ENCODE data around the gene NME5.

The NME5 gene

DNA sequence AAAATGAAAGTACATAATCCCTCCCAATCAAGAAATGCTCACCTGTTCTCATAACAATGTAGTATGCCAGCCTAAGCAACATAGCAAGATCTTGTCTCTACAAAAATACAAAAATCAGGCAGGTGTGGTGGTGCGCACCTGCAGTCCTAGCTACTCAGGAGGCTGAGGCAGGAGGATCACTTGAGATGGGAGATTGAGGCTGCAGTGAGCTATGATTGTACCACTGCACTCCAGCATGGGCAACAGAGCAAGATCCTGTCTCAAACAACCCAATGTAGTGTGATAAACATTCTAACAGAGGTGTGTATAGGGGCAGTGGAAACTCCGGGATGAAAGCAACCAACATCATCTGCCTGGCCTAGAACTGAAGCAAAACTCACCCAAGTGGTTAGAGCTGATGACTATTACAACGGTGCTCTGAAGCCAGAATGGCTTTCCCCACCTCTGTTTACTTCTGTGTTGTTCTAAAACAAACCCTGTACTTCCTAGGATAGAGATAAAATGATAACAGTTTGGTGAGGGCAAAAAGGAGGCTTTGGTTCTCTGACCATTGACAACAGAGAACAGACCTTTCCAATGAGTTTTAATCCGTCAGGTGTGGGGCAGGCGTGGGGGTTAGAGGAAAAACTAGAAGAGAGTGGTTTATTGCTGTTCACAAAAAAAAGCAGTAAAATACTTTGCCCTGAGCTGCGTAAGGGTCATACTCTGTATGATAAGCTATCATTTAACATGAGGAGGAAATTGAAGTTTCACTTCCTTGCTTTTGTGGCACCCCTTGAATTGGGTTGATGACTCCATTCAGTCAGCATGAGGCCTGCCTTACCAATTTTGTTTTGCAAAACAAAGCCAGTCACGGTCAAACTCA is 36.5 kb downstream of the NME5 start:
- TF ChIP-seq, protein P1, sequence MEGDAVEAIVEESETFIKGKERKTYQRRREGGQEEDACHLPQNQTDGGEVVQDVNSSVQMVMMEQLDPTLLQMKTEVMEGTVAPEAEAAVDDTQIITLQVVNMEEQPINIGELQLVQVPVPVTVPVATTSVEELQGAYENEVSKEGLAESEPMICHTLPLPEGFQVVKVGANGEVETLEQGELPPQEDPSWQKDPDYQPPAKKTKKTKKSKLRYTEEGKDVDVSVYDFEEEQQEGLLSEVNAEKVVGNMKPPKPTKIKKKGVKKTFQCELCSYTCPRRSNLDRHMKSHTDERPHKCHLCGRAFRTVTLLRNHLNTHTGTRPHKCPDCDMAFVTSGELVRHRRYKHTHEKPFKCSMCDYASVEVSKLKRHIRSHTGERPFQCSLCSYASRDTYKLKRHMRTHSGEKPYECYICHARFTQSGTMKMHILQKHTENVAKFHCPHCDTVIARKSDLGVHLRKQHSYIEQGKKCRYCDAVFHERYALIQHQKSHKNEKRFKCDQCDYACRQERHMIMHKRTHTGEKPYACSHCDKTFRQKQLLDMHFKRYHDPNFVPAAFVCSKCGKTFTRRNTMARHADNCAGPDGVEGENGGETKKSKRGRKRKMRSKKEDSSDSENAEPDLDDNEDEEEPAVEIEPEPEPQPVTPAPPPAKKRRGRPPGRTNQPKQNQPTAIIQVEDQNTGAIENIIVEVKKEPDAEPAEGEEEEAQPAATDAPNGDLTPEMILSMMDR (IDR thresholded peaks at IDR 0.05; ENCODE audit: low read depth, low read length, missing control alignments): no peak
- no peak overlapping the region for H3K4me3 ChIP-seq (ENCODE audit: low read depth, low read length)
- no peak for DNase-seq (ENCODE audit: low read depth)

DNA sequence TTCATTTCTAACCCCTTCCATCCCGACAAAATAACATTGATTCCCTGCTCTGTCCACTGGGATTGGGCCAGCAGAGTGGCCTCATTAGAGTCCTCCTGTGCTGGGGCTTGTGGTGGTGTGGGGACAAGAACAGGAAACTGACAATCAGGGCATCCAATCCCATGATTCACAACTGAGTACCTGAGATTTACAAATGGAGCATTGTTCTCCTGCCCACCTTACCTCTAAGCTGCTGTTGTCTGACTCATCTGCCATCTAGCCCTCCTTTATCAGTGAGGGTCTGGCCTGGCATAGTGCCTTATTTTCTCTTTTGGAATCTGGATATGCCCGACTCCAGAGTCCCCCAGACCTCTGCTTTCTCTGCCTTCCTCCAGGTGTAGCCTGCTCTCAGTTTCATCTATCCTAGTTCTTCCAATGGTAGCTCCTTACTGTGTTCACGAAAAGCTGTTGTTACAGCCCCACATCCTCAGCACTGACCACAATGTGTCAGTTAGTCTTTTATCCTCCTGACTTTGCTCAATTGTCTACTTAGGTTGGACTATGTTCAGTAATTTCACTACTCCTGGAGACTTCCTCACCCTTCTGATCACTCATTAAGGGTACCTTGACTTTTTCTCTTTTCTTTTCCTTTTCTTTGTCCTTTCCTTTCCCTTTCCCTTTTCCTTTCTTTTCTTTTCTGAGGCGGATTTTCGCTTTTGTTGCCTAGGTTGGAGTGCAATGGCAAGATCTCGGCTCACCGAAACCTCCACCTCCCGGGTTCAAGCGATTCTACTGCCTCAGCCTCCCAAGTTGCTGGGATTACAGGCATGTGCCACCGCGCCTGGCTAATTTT is 42.0 kb downstream of the NME5 start:
- TF ChIP-seq, protein P1 (IDR thresholded peaks at IDR 0.05; ENCODE audit: low read depth, low read length, missing control alignments): no peak
- no peak for DNase-seq (ENCODE audit: low read depth)
- H3K4me3 ChIP-seq (ENCODE audit: low read depth, low read length): no peak overlapping the region

DNA sequence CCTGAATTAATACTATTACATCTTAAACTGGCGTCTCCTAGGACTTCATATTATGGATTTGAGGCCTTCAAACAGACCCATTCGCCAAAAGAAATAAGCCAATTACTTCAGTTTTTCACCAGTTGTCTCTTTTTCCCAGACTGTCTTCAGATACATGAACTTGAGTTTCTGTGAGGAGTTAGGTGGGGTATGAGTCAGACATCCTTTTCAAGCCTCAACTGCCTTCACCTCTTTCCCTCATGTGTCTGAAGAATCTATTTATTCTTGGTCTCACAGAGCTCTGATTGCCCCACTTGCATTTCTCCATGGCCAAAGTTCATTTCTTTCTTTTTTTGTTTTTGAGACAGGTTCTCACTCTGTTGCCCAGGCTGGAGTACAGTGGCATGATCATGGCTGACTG is 42.9 kb downstream of the NME5 start:
- TF ChIP-seq, protein P1 (IDR thresholded peaks at IDR 0.05; ENCODE audit: low read depth, low read length, missing control alignments): no peak
- DNase-seq (ENCODE audit: low read depth): no peak
- H3K4me3 ChIP-seq (ENCODE audit: low read depth, low read length): no peak overlapping the region

DNA sequence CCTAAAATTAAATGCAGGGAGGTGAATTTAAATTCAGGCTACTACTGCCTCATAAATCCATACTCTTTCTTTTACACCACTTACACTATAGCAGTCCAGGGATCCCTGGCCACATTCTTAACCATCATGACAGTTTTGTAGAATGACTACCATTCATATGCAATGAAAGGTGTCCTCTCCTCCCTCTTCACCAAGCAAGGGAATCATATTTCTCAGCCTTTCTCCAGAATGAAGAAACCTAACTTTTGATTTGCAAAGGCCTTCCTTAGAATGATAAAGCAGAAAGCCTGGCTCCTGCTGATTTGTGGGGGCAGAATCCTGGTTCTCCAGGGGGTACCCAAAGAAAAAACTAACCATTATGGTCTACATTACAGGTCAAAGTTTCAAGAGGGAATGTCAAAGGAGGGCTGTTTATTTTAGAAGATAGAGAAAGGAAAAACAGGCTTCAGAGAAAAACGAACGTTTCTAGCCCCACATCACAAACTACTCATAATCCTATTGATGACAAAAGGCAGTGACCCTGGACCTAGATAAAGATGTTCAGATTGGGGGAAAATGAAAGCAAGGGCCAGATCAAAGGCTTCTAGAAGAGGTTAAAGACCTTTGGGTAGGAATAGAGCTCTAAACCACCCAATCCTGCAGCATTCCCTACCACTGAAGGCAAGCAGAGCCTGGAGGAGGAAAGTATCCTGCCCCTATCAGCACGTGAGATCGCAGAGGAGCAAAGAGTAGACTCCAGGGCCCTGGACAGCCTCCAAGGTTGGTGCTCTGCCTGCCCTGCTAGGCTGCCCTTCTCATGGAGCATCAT is 43.9 kb downstream of the NME5 start:
- TF ChIP-seq, protein P1 (IDR thresholded peaks at IDR 0.05; ENCODE audit: low read depth, low read length, missing control alignments): no peak
- no peak for DNase-seq (ENCODE audit: low read depth)
- H3K4me3 ChIP-seq (ENCODE audit: low read depth, low read length): no peak overlapping the region

DNA sequence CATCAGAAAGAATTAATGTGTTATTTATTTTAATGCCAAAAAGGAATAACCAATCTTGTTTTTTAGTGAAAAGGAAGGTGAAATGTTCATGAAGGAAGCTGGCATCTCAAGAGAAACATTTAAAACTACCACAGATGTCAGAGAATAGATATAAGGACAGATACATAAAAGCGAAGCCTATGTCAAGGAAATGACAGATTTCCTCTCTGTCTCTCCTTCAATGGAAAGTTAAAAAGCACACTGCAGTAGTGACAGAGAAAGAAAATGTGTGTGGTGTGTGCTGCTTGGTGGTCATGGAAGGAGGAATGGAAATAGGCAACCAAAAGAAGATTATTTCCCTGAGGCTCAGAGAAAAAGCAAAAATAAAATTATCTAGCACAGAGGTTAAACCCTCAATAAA is 46.2 kb downstream of the NME5 start:
- TF ChIP-seq, protein P1 (IDR thresholded peaks at IDR 0.05; ENCODE audit: low read depth, low read length, missing control alignments): no peak
- no peak overlapping the region for H3K4me3 ChIP-seq (ENCODE audit: low read depth, low read length)
- DNase-seq (ENCODE audit: low read depth): no peak

DNA sequence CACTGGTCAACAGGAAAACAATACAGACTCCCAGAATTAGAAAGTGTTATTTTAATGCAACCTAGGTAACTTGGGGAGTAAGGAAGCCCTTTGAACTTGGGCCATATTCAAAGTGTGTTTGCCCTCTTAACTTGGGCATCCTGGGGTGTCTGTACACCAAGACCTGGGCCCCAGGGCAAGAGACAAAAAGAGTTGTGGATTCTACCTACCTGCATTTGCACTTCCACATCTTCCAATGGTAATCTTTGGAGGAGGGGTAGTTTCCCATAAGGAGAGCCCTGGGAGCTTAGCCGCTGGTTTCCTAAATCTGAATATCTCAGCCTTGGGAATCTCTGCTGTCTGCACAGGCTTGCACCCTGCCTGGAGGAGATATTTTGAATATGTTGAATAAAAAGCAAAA is 46.9 kb downstream of the NME5 start:
- TF ChIP-seq, protein P1 (IDR thresholded peaks at IDR 0.05; ENCODE audit: low read depth, low read length, missing control alignments): no peak
- no peak for DNase-seq (ENCODE audit: low read depth)
- H3K4me3 ChIP-seq (ENCODE audit: low read depth, low read length): no peak overlapping the region

Data from GM12864 (cell line).